Activated T-helper 2 cell treated with anti-CD3 and anti-CD28 coated beads, Interferon-gamma antibody, Interleukin-2, Interleukin-4, amounts not matched to agents 10 μg/mL and 5 μg/mL and 100 μg/mL, durations not matched to agents 14 hours and 24 hours and 36 hours (primary cell): Measurements from ENCODE around the gene FBXL13. TPM values are rescaled to one million over a fixed set of nuclear protein-coding genes. Genes with fewer than 3 reads are reported as not detected.
"Not testable (repeated sequence)": the region's sequence is repeated elsewhere in the genome, so short reads cannot be mapped to it uniquely, and the experiment has no call there.

Experiments used
- DNase-seq: peaks from one replicate; pipeline ENCODE4 v3.0.0; 2021; ENCODE audit warnings: low spot score
- H3K27ac Mint-ChIP-seq: one replicate; pipeline ENCODE4 v1.8.0; 2021; ENCODE audit warnings: mixed read lengths
- H3K27me3 Mint-ChIP-seq: one replicate; pipeline ENCODE4 v1.8.0; 2021; ENCODE audit warnings: low read depth, mixed read lengths
- H3K36me3 Mint-ChIP-seq: one replicate; pipeline ENCODE4 v1.8.0; 2021; ENCODE audit warnings: low read depth, mixed read lengths
- H3K4me1 Mint-ChIP-seq: one replicate; pipeline ENCODE4 v1.8.0; 2021; ENCODE audit warnings: low read depth, mixed read lengths
- H3K4me3 Mint-ChIP-seq: one replicate; pipeline ENCODE4 v1.8.0; 2021; ENCODE audit warnings: low read depth, mild to moderate bottlenecking, moderate library complexity, mixed read lengths
- H3K9me3 Mint-ChIP-seq: one replicate; pipeline ENCODE4 v1.8.0; 2021; ENCODE audit warnings: mixed read lengths
- intact Hi-C: fragments of 100-400 bp; cut with micrococcal nuclease; formaldehyde crosslinking; loops from one replicate; pipeline ENCODE4 v1.15.1; 2023
- total RNA-seq: library from RNA; stranded (reverse); gene quantifications from 2 replicates; pipeline ENCODE4 v1.2.3, GENCODE V29; 2022

FBXL13 gene
- total RNA-seq, 1 donor from 2014 or later, result 0.41 TPM

GRCh38 chr7:102903576-102903975 is 171.0 kb downstream of the FBXL13 start:
- intact Hi-C loops, H3K4me3 Mint-ChIP-seq, H3K36me3 Mint-ChIP-seq, H3K4me1 Mint-ChIP-seq, DNase-seq, H3K27ac Mint-ChIP-seq, H3K9me3 Mint-ChIP-seq: not testable (repeated sequence)
- H3K27me3 Mint-ChIP-seq, result peaks cover 12% of the 10 kb centered on the region

- not testable (repeated sequence) for H3K4me1 Mint-ChIP-seq
These were observed 172.5 kb downstream of the FBXL13 start for GRCh38 chr7:102902052-102902451.

GRCh38 chr7:102898532-102898859 is 176.1 kb downstream of the FBXL13 start:
- Mint-ChIP-seq H3K4me3 (no peak overlapping the region), H3K36me3 (no peaks in the 10 kb centered on the region), H3K27me3 (peaks cover 10% of the 10 kb centered on the region), H3K9me3 (no peaks in the 10 kb centered on the region), H3K27ac (no peak overlapping the region), H3K4me1 (no peaks in the 10 kb centered on the region)
- intact Hi-C loops, result no loop called here
- no peak for DNase-seq

More at GRCh38 chr7:102902052-102902451, 172.5 kb downstream of the FBXL13 start:
- H3K4me3 Mint-ChIP-seq, intact Hi-C loops, H3K27ac Mint-ChIP-seq, DNase-seq, H3K9me3 Mint-ChIP-seq, H3K36me3 Mint-ChIP-seq: not testable (repeated sequence)
- H3K27me3 Mint-ChIP-seq, result peaks cover 12% of the 10 kb centered on the region

GRCh38 chr7:102897856-102898531 is 176.6 kb downstream of the FBXL13 start:
- Mint-ChIP-seq H3K27me3 (peaks cover 9% of the 10 kb centered on the region), H3K36me3 (no peaks in the 10 kb centered on the region), H3K4me3 (no peak overlapping the region), H3K9me3 (no peaks in the 10 kb centered on the region), H3K4me1 (no peaks in the 10 kb centered on the region), H3K27ac (no peak overlapping the region)
- DNase-seq, result no peak
- intact Hi-C loops, result no loop called here

GRCh38 chr7:102897211-102897631 is 177.4 kb downstream of the FBXL13 start:
- Mint-ChIP-seq H3K27ac (no peak overlapping the region), H3K27me3 (peaks cover 8% of the 10 kb centered on the region), H3K4me1 (no peaks in the 10 kb centered on the region), H3K9me3 (no peaks in the 10 kb centered on the region), H3K4me3 (no peak overlapping the region), H3K36me3 (no peaks in the 10 kb centered on the region)
- DNase-seq, result no peak
- intact Hi-C loops, result no loop called here

- Mint-ChIP-seq H3K4me1 (no peaks in the 10 kb centered on the region), H3K4me3 (no peak overlapping the region), H3K27me3 (peaks cover 8% of the 10 kb centered on the region), H3K27ac (no peak overlapping the region), H3K36me3 (no peaks in the 10 kb centered on the region), H3K9me3 (no peaks in the 10 kb centered on the region)
- intact Hi-C loops, result no loop called here
- DNase-seq, result no peak
These were observed 178.0 kb downstream of the FBXL13 start for GRCh38 chr7:102896585-102896984.

- no peaks in the 10 kb centered on the region for H3K9me3 Mint-ChIP-seq
- peaks cover 9% of the 10 kb centered on the region for H3K27me3 Mint-ChIP-seq
- H3K27ac Mint-ChIP-seq, result no peak overlapping the region
- H3K4me1 Mint-ChIP-seq, result no peaks in the 10 kb centered on the region
- no peak overlapping the region for H3K4me3 Mint-ChIP-seq
- DNase-seq, result no peak
- H3K36me3 Mint-ChIP-seq, result no peaks in the 10 kb centered on the region
- intact Hi-C loops, result no loop called here
These were observed 179.0 kb downstream of the FBXL13 start for GRCh38 chr7:102895602-102896001.

- no peaks in the 10 kb centered on the region for H3K4me1 Mint-ChIP-seq
- peaks cover 12% of the 10 kb centered on the region for H3K27me3 Mint-ChIP-seq
- H3K9me3 Mint-ChIP-seq, result no peaks in the 10 kb centered on the region
- no peak overlapping the region for H3K4me3 Mint-ChIP-seq
- intact Hi-C loops, result no loop called here
- no peak overlapping the region for H3K27ac Mint-ChIP-seq
- DNase-seq, result no peak
- H3K36me3 Mint-ChIP-seq, result no peaks in the 10 kb centered on the region
These were observed 181.8 kb downstream of the FBXL13 start for GRCh38 chr7:102892631-102893278.

GRCh38 chr7:102891693-102892261 is 182.8 kb downstream of the FBXL13 start:
- intact Hi-C loops, result no loop called here
- DNase-seq, result no peak
- H3K4me1 Mint-ChIP-seq, result no peaks in the 10 kb centered on the region
- H3K27ac Mint-ChIP-seq, result no peak overlapping the region
- H3K9me3 Mint-ChIP-seq, result no peaks in the 10 kb centered on the region
- no peaks in the 10 kb centered on the region for H3K36me3 Mint-ChIP-seq
- peaks cover 12% of the 10 kb centered on the region for H3K27me3 Mint-ChIP-seq
- no peak overlapping the region for H3K4me3 Mint-ChIP-seq

- peaks cover 10% of the 10 kb centered on the region for H3K27me3 Mint-ChIP-seq
- H3K9me3 Mint-ChIP-seq, result no peaks in the 10 kb centered on the region
- no peaks in the 10 kb centered on the region for H3K4me1 Mint-ChIP-seq
- no peak overlapping the region for H3K27ac Mint-ChIP-seq
- H3K36me3 Mint-ChIP-seq, result no peaks in the 10 kb centered on the region
- intact Hi-C loops, result no loop called here
- no peak for DNase-seq
- no peak overlapping the region for H3K4me3 Mint-ChIP-seq
These were observed 183.5 kb downstream of the FBXL13 start for GRCh38 chr7:102890971-102891692.

GRCh38 chr7:102890292-102890970 is 184.2 kb downstream of the FBXL13 start:
- Mint-ChIP-seq H3K4me3 (no peak overlapping the region), H3K27ac (no peak overlapping the region), H3K27me3 (peaks cover 9% of the 10 kb centered on the region), H3K36me3 (no peaks in the 10 kb centered on the region), H3K9me3 (no peaks in the 10 kb centered on the region), H3K4me1 (no peaks in the 10 kb centered on the region)
- intact Hi-C loops, result no loop called here
- no peak for DNase-seq

- H3K27me3 Mint-ChIP-seq, result peaks cover 9% of the 10 kb centered on the region
- H3K4me3 Mint-ChIP-seq, result no peak overlapping the region
- H3K9me3 Mint-ChIP-seq, result no peaks in the 10 kb centered on the region
- intact Hi-C loops, result no loop called here
- no peak for DNase-seq
- no peaks in the 10 kb centered on the region for H3K36me3 Mint-ChIP-seq
- no peaks in the 10 kb centered on the region for H3K4me1 Mint-ChIP-seq
- H3K27ac Mint-ChIP-seq, result no peak overlapping the region
These were observed 184.7 kb downstream of the FBXL13 start for GRCh38 chr7:102889851-102890250.
